ENCODE measurements around the gene ITGB4.

The ITGB4 gene

GRCh38 chr17:75684249-75684648 is 37.0 kb upstream of the ITGB4 start:
- Histone ChIP-seq H4K20me1 (peaks cover 0 to 12% (median 0%) of the 10 kb centered on the region in 11 experiments; a peak in 3 of 22 replicates), H3K9me3 (replicated peaks in 1 of 11) (no peaks in the 10 kb centered on the region), H3K36me3 (peaks cover 8 to 47% (median 27%) of the 10 kb centered on the region in 11 experiments; a peak in 21 of 22 replicates), H3K4me2 (peak overlapping the region; percentile 84 to 98 (median 94)), H3K9ac (peak overlapping the region in 9 of 11 experiments; percentile 76 to 86 (median 85); a peak in 15 of 22 replicates), H3K27ac (peak overlapping the region; percentile 81 to 97 (median 93); a peak in 21 of 22 replicates), H3K4me3 (peak overlapping the region in 3 of 10 experiments; percentile 6 to 56 (median 55); a peak in 4 of 20 replicates), H3K4me1 (peaks cover 59 to 90% (median 67%) of the 10 kb centered on the region in 10 experiments), H3K27me3 (no peaks in the 10 kb centered on the region)
- TF ChIP-seq Cebpa-rat (IDR thresholded peaks at IDR 0.05) = no peak

GRCh38 chr17:75684924-75685323 is 36.3 kb upstream of the ITGB4 start:
- H3K4me2 ChIP-seq = peak overlapping the region; percentile 84 to 98 (median 94)
- H3K36me3 ChIP-seq = peaks cover 8 to 40% (median 23%) of the 10 kb centered on the region in 11 experiments; a peak in 21 of 22 replicates
- TF ChIP-seq Cebpa-rat (IDR thresholded peaks at IDR 0.05) = no peak
- no peaks in the 10 kb centered on the region for H3K9me3 ChIP-seq (replicated peaks in 1 of 11)
- peak overlapping the region; percentile 81 to 97 (median 93); a peak in 21 of 22 replicates for H3K27ac ChIP-seq
- H3K4me1 ChIP-seq = peaks cover 65 to 90% (median 69%) of the 10 kb centered on the region in 10 experiments
- H4K20me1 ChIP-seq = peaks cover 0 to 11% (median 0%) of the 10 kb centered on the region in 11 experiments; a peak in 3 of 22 replicates
- peak overlapping the region; percentile 13 to 86 (median 84); a peak in 21 of 22 replicates for H3K9ac ChIP-seq
- H3K4me3 ChIP-seq = peak overlapping the region in 6 of 10 experiments; percentile 6 to 56 (median 44); a peak in 9 of 20 replicates
- H3K27me3 ChIP-seq = no peaks in the 10 kb centered on the region

GRCh38 chr17:75685499-75685898 is 35.8 kb upstream of the ITGB4 start:
- Histone ChIP-seq H3K27me3 (no peaks in the 10 kb centered on the region), H4K20me1 (peaks cover 0 to 9% (median 0%) of the 10 kb centered on the region in 11 experiments; a peak in 3 of 22 replicates), H3K4me2 (peak overlapping the region; percentile 84 to 98 (median 94)), H3K36me3 (peaks cover 2 to 35% (median 17%) of the 10 kb centered on the region in 11 experiments; a peak in 20 of 22 replicates), H3K9ac (peak overlapping the region; percentile 48 to 86 (median 84); a peak in 21 of 22 replicates), H3K4me1 (peaks cover 71 to 90% (median 75%) of the 10 kb centered on the region in 10 experiments), H3K27ac (peak overlapping the region; percentile 81 to 97 (median 93); a peak in 21 of 22 replicates), H3K4me3 (peak overlapping the region in 8 of 10 experiments; percentile 24 to 56 (median 39); a peak in 12 of 20 replicates), H3K9me3 (replicated peaks in 1 of 11) (no peaks in the 10 kb centered on the region)
- no peak for TF ChIP-seq Cebpa-rat (IDR thresholded peaks at IDR 0.05)

GRCh38 chr17:75688209-75688825 is 32.9 kb upstream of the ITGB4 start:
- H3K36me3 ChIP-seq = peaks cover 4 to 34% (median 22%) of the 10 kb centered on the region in 11 experiments; a peak in 21 of 22 replicates
- peaks cover 98 to 100% (median 100%) of the 10 kb centered on the region in 10 experiments for H3K4me1 ChIP-seq
- peak overlapping the region; percentile 5 to 60 (median 44); a peak in 19 of 20 replicates for H3K4me3 ChIP-seq
- peak overlapping the region; percentile 71 to 86 (median 84); a peak in 21 of 22 replicates for H3K9ac ChIP-seq
- peaks cover 0 to 17% (median 0%) of the 10 kb centered on the region in 11 experiments; a peak in 3 of 22 replicates for H4K20me1 ChIP-seq
- TF ChIP-seq Cebpa-rat (IDR thresholded peaks at IDR 0.05) = peak in 9 of 11 experiments; percentile 53 to 89 (median 70); a peak in 14 of 22 replicates
- H3K27me3 ChIP-seq = no peaks in the 10 kb centered on the region
- peak overlapping the region; percentile 81 to 97 (median 93) for H3K27ac ChIP-seq
- no peaks in the 10 kb centered on the region for H3K9me3 ChIP-seq (replicated peaks in 1 of 11)
- peak overlapping the region; percentile 84 to 98 (median 94) for H3K4me2 ChIP-seq

- Histone ChIP-seq H3K36me3 (peaks cover 16 to 44% (median 32%) of the 10 kb centered on the region in 11 experiments), H3K4me3 (peak overlapping the region in 9 of 10 experiments; percentile 5 to 60 (median 45); a peak in 15 of 20 replicates), H3K9ac (peak overlapping the region; percentile 71 to 86 (median 84)), H3K9me3 (replicated peaks in 1 of 11) (no peaks in the 10 kb centered on the region), H4K20me1 (peaks cover 0 to 28% (median 0%) of the 10 kb centered on the region in 11 experiments; a peak in 3 of 22 replicates), H3K4me2 (peak overlapping the region; percentile 84 to 98 (median 94)), H3K27me3 (no peaks in the 10 kb centered on the region), H3K27ac (peak overlapping the region; percentile 81 to 97 (median 93)), H3K4me1 (peaks cover 89 to 100% (median 98%) of the 10 kb centered on the region in 10 experiments)
- peak in 3 of 11 experiments; percentile 22 to 46 (median 38); a peak in 2 of 22 replicates for TF ChIP-seq Cebpa-rat (IDR thresholded peaks at IDR 0.05)
Observed at GRCh38 chr17:75689441-75689873, 31.8 kb upstream of the ITGB4 start.

- peak overlapping the region; percentile 81 to 97 (median 93) for H3K27ac ChIP-seq
- H3K9me3 ChIP-seq (replicated peaks in 1 of 11) = no peaks in the 10 kb centered on the region
- peaks cover 72 to 100% (median 91%) of the 10 kb centered on the region in 10 experiments for H3K4me1 ChIP-seq
- peaks cover 25 to 63% (median 49%) of the 10 kb centered on the region in 11 experiments for H3K36me3 ChIP-seq
- peak overlapping the region; percentile 40 to 86 (median 84); a peak in 21 of 22 replicates for H3K9ac ChIP-seq
- TF ChIP-seq Cebpa-rat (IDR thresholded peaks at IDR 0.05) = peak in 1 of 11 experiments; percentile 28; a peak in 1 of 22 replicates
- H3K27me3 ChIP-seq = no peaks in the 10 kb centered on the region
- H4K20me1 ChIP-seq = peaks cover 0 to 37% (median 0%) of the 10 kb centered on the region in 11 experiments; a peak in 8 of 22 replicates
- H3K4me3 ChIP-seq = peak overlapping the region in 7 of 10 experiments; percentile 2 to 53 (median 20); a peak in 10 of 20 replicates
- H3K4me2 ChIP-seq = peak overlapping the region; percentile 84 to 98 (median 94)
Observed at GRCh38 chr17:75691371-75691791, 29.9 kb upstream of the ITGB4 start.

- peak overlapping the region; percentile 84 to 98 (median 94) for H3K4me2 ChIP-seq
- no peaks in the 10 kb centered on the region for H3K27me3 ChIP-seq
- peak overlapping the region in 7 of 10 experiments; percentile 2 to 53 (median 20); a peak in 11 of 20 replicates for H3K4me3 ChIP-seq
- TF ChIP-seq Cebpa-rat (IDR thresholded peaks at IDR 0.05) = no peak
- H3K36me3 ChIP-seq = peaks cover 27 to 69% (median 55%) of the 10 kb centered on the region in 11 experiments
- no peaks in the 10 kb centered on the region for H3K9me3 ChIP-seq (replicated peaks in 1 of 11)
- H3K9ac ChIP-seq = peak overlapping the region; percentile 40 to 86 (median 84); a peak in 21 of 22 replicates
- H3K27ac ChIP-seq = peak overlapping the region; percentile 81 to 97 (median 93)
- peaks cover 68 to 100% (median 87%) of the 10 kb centered on the region in 10 experiments for H3K4me1 ChIP-seq
- peaks cover 0 to 42% (median under 1%) of the 10 kb centered on the region in 11 experiments; a peak in 10 of 22 replicates for H4K20me1 ChIP-seq
Observed at GRCh38 chr17:75691801-75692626, 29.2 kb upstream of the ITGB4 start.

- Histone ChIP-seq H3K9ac (peak overlapping the region in 9 of 11 experiments; percentile 1 to 86 (median 36); a peak in 9 of 22 replicates), H3K4me2 (peak overlapping the region; percentile 84 to 98 (median 94)), H3K4me3 (no peak overlapping the region), H3K9me3 (replicated peaks in 1 of 11) (no peaks in the 10 kb centered on the region), H3K27ac (peak overlapping the region in 9 of 11 experiments; percentile 86 to 97 (median 94); a peak in 17 of 22 replicates), H3K36me3 (peaks cover 36 to 71% (median 61%) of the 10 kb centered on the region in 11 experiments), H4K20me1 (peaks cover 0 to 52% (median 8%) of the 10 kb centered on the region in 11 experiments; a peak in 12 of 22 replicates), H3K4me1 (peaks cover 68 to 100% (median 87%) of the 10 kb centered on the region in 10 experiments), H3K27me3 (no peaks in the 10 kb centered on the region)
- no peak for TF ChIP-seq Cebpa-rat (IDR thresholded peaks at IDR 0.05)
Observed at GRCh38 chr17:75692976-75693375, 28.3 kb upstream of the ITGB4 start.
